PC-3 (cell line): ENCODE data around the gene TLNRD1. TPM values are rescaled to one million over a fixed set of nuclear protein-coding genes. Genes with fewer than 3 reads are reported as not detected.
"Not testable (repeated sequence)": the region's sequence is repeated elsewhere in the genome, so short reads cannot be mapped to it uniquely, and the experiment has no call there.

Source experiments
- ATAC-seq: fragments of 200-7000 bp; cut with Tn5 transposase; 2 replicates; pipeline ENCODE4 v1.9.1; 2020; ENCODE audit warnings: mild to moderate bottlenecking, moderate library complexity
- BruUV-seq: library from RNA; stranded (reverse); fragments of 400-500 nt; replicated peaks from 2 replicates; lab custom pipeline; 2021; lab: Mats Ljungman, UMichigan
- CTCF ChIA-PET: fragments of 300-600 bp; sonication (Branson Sonifier 250); formaldehyde crosslinking; loops from one replicate; lab custom pipeline; 2022; ENCODE audit warnings: antibody characterized with exemption; lab: Charles Lee
- POLR2A ChIA-PET: fragments of 300-600 bp; sonication (Branson Sonifier 250); formaldehyde crosslinking; loops from one replicate; lab custom pipeline; 2022; ENCODE audit warnings: antibody characterized with exemption; ENCODE audit not compliant: unreplicated experiment; lab: Charles Lee
- DNase-seq: peaks from one replicate; pipeline ENCODE4 v3.0.0-alpha.2; 2015
- H2AFZ ChIP-seq: fragments of 300-600 bp; sonication (generic); 2 replicates; pipeline ENCODE4 v1.6.0; 2016; ENCODE audit warnings: antibody characterized with exemption, low read length
- H3F3A ChIP-seq: fragments of 300-600 bp; sonication (generic); one replicate; pipeline ENCODE4 v1.6.0; 2017; ENCODE audit warnings: antibody characterized with exemption, low read length, control low read depth, mild to moderate bottlenecking; ENCODE audit not compliant: unreplicated experiment
- H3K27ac ChIP-seq: fragments of 300-600 bp; sonication (generic); 2 replicates; pipeline ENCODE4 v1.5.1; 2016; ENCODE audit warnings: mild to moderate bottlenecking, low read length
- H3K27me3 ChIP-seq: fragments of 300-600 bp; sonication (generic); 2 replicates; pipeline ENCODE4 v1.6.1; 2016; ENCODE audit warnings: low read length, mixed read lengths
- H3K36me3 ChIP-seq: fragments of 300-600 bp; sonication (generic); 2 replicates; pipeline ENCODE4 v1.6.1; 2016; ENCODE audit warnings: low read depth, mixed run types, low read length, mixed read lengths
- H3K4me1 ChIP-seq: fragments of 300-600 bp; sonication (generic); 2 replicates; pipeline ENCODE4 v1.5.1; 2016; ENCODE audit warnings: low read length; ENCODE audit not compliant: insufficient read depth
- H3K4me2 ChIP-seq: fragments of 300-600 bp; sonication (generic); 2 replicates; pipeline ENCODE4 v1.6.0; 2016; ENCODE audit warnings: low read length
- H3K4me3 ChIP-seq: fragments of 300-600 bp; sonication (generic); 2 replicates; pipeline ENCODE4 v1.5.1; 2016; ENCODE audit warnings: mild to moderate bottlenecking, low read length, mixed read lengths
- H3K79me2 ChIP-seq: fragments of 300-600 bp; sonication (generic); 2 replicates; pipeline ENCODE4 v1.6.1; 2017; ENCODE audit warnings: low read length, mixed read lengths
- H3K9ac ChIP-seq: fragments of 300-600 bp; sonication (generic); 2 replicates; pipeline ENCODE4 v1.6.0; 2016; ENCODE audit warnings: mild to moderate bottlenecking, low read length
- H3K9me2 ChIP-seq: fragments of 300-600 bp; sonication (generic); replicated peaks from 2 replicates; pipeline ENCODE4 v1.6.1; 2016; ENCODE audit warnings: mixed run types, low read length, mixed read lengths
- H3K9me3 ChIP-seq: fragments of 300-600 bp; sonication (generic); 2 replicates; pipeline ENCODE4 v1.6.1; 2016; ENCODE audit warnings: low read length, mixed read lengths
- H4K20me1 ChIP-seq: fragments of 300-600 bp; sonication (generic); 2 replicates; pipeline ENCODE4 v1.6.1; 2016; ENCODE audit warnings: low read length, mixed read lengths
- EZH2 ChIP-seq: fragments of 300-600 bp; sonication (generic); IDR thresholded peaks from one replicate; pipeline ENCODE4 v1.6.1; 2017; ENCODE audit warnings: antibody characterized with exemption, mild to moderate bottlenecking, low read length; ENCODE audit not compliant: unreplicated experiment
- EZH2phosphoT487 ChIP-seq: fragments of 300-600 bp; sonication (generic); IDR thresholded peaks from 2 replicates; pipeline ENCODE4 v1.6.1; 2018; ENCODE audit warnings: mild to moderate bottlenecking, antibody characterized with exemption, low read length, borderline replicate concordance
- intact Hi-C: fragments of 100-400 bp; cut with micrococcal nuclease; formaldehyde crosslinking; loops from 2 replicates; pipeline ENCODE4 v1.9.0; 2023
- total RNA-seq: library from RNA; depleted of rRNA; stranded (reverse); fragments of >200 nt; gene quantifications from 2 replicates; pipeline ENCODE4 v1.2.3, GENCODE V29; 2014
- TF ChIP-seq, protein P1 (sequence below): fragments of 300-600 bp; sonication (generic); conservative IDR thresholded peaks from 2 replicates; pipeline ENCODE4 v1.5.1; 2017; ENCODE audit warnings: antibody characterized with exemption, low read depth, mild to moderate bottlenecking, low read length

Gene TLNRD1
- total RNA-seq, 1 experiment from 2014 or later: 17.8 TPM

DNA sequence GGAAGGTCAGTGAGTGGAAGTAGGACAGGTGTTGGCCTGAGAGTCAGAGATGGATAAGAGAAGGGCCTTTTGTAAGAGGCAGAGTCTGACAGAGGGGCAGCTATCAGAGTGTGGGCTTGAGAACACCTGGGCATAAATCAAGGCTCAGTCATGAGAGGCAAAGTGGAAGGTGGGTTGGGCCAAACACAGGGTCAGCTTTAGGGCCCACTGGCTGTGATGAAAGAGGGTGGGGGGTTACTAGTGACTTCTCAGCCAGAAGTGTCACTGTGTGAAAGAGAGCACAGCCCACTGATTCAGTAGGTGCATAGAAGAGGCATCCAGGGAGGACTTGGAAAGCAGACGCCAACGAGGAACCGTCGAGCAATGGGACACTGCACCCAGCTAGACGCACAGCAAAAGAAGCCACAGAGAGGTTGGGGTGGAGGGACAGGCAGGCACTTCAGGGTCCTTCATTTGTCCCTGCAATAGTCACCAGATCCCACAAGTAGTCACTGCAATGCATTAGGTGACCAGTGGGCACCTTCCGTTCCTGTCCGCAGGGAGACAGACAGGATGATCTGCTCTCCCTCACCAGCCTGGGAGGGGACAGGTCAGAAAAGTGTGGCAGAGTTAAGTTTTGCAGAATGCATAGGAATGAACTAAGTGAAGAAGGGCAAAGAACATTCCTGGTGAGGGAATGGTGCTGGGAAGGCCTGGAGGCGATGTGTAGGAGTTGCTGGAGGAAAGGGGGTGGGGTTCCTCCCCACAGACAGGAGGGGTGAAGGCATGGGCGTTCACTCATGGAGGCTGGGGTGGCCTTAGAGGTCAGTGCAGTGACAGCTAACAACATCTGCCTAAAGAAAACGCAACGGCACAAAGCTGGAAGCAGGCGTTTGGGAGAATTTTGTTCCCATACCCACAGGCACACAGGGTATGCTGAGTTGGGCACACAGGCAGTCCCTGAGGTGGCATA, 47.4 kb upstream of the TLNRD1 start:
- H3K9ac ChIP-seq: no peak overlapping the region
- H3K4me1 ChIP-seq: peaks cover 33% of the 10 kb centered on the region
- H3K79me2 ChIP-seq: no peaks in the 10 kb centered on the region
- H3K36me3 ChIP-seq: peaks cover 12% of the 10 kb centered on the region; the same call in 1 of the 2 replicates
- ATAC-seq (no peak), DNase-seq (no peak)
- no peaks in the 10 kb centered on the region for H3K27me3 ChIP-seq
- intact Hi-C loops: loop anchor here (10.0 kb wide), 1 partner anchor 98 kb away; no protein-coding TSS in a partner anchor
- no peaks in the 10 kb centered on the region for H3K9me3 ChIP-seq
- H2AFZ ChIP-seq: no peak overlapping the region
- ChIA-PET POLR2A (no interaction called here), CTCF (no interaction called here)
- no TSS peak for BruUV-seq
- H3K4me3 ChIP-seq: no peak overlapping the region
- peak overlapping the region; percentile 80 for H3K27ac ChIP-seq
- H3K9me2 ChIP-seq: no peaks in the 10 kb centered on the region
- peak overlapping the region; percentile 66 for H3K4me2 ChIP-seq
- peaks cover 2% of the 10 kb centered on the region for H3F3A ChIP-seq
- no peaks in the 10 kb centered on the region for H4K20me1 ChIP-seq
- TF ChIP-seq EZH2phosphoT487 (no peak), EZH2 (no peak)
- TF ChIP-seq, protein P1, sequence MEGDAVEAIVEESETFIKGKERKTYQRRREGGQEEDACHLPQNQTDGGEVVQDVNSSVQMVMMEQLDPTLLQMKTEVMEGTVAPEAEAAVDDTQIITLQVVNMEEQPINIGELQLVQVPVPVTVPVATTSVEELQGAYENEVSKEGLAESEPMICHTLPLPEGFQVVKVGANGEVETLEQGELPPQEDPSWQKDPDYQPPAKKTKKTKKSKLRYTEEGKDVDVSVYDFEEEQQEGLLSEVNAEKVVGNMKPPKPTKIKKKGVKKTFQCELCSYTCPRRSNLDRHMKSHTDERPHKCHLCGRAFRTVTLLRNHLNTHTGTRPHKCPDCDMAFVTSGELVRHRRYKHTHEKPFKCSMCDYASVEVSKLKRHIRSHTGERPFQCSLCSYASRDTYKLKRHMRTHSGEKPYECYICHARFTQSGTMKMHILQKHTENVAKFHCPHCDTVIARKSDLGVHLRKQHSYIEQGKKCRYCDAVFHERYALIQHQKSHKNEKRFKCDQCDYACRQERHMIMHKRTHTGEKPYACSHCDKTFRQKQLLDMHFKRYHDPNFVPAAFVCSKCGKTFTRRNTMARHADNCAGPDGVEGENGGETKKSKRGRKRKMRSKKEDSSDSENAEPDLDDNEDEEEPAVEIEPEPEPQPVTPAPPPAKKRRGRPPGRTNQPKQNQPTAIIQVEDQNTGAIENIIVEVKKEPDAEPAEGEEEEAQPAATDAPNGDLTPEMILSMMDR: no peak

DNA sequence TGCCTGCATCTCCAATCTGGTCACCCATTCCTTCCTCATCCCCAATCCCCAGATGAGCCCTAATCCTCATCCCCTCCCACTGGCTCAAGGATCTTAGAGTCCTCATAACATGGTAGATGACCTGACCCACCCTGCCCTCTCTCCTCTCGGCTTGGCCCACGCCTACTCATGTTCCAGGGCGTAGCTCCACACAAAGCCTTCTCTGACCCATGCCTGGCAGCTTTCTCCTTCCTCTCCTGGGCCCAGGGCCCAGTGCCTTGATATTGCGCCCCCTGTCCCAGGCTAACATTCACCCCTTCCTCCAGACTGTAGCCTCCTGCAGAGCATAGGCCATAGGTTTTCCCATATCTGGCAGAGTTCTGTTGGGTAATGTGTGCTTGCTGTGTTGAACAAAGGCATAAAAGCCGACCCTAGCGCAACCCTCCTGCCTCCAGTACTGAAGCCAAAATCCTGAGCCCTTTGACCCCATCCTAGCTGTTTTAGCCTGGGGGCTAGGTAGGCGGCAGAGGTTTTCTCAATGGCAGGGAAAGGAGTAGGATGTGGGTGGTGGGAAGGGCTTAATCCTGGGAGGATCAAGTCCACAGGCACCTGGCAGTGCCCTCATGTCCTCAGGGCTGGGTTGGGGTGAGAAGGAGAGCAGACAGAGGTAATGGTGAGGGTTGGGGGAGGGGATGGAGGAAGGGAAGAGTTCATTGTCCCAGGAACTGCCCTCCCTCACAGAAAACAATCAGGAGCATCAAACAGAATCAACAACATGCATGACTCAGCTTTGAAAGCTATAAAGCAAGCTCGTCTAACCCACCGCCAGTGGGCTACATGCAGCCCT, 46.6 kb upstream of the TLNRD1 start:
- TF ChIP-seq, protein P1: 0 out of 2 replicates have a peak, but pooled peaks have one; percentile 12
- TF ChIP-seq EZH2: no peak
- peak overlapping the region; percentile 66 for H3K4me2 ChIP-seq

DNA sequence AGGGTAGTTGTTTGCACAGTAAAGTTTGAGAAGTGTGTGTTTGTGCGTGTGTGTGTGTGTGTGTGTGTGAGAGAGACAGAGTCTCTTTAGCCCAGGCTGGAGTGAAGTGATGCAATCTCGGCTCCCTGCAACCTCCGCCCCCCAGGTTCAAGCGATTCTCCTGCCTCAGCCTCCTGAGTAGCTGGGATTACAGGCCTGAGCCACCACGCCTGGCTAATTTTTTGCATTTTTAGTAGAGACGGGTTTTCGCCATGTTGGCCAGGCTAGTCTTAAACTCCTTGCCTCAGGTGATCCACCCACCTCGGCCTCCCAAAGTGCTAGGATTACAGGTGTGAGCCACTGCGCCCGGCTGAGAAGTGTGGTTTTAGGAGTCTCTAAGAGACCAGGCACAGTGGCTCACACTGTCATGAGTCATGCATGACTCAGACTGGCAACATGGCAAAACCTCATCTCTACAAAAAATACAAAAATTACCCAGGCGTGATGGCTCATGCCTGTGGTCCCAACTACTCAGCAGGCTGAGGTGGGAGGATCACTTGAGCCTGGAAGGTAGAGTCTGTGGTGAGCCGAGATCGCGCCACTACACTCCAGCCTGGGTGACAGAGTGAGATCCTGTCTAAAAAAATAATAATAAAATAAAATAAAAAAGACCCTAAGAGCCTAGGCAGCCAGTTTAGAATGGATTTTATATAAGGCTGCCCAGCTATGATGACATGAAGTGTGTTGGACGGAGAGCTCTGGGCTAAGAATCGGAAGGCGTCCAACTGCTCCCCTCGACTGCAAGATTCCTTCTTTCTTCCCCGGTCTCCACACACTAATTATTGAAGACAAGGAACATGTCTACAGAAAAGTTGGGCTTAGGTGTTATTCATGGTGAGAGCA, 44.9 kb upstream of the TLNRD1 start:
- H2AFZ ChIP-seq, H3K9me3 ChIP-seq, H3K36me3 ChIP-seq, H3K9me2 ChIP-seq, H3K4me3 ChIP-seq, POLR2A ChIA-PET, H3K27me3 ChIP-seq, CTCF ChIA-PET, H3F3A ChIP-seq, H3K79me2 ChIP-seq, H4K20me1 ChIP-seq, BruUV-seq: not testable (repeated sequence)
- Histone ChIP-seq H3K4me2 (peak overlapping the region; percentile 69), H3K4me1 (peaks cover 33% of the 10 kb centered on the region), H3K9ac (peak overlapping the region; percentile 33; the same call in 1 of the 2 replicates), H3K27ac (peak overlapping the region; percentile 80)
- peak; percentile 98 for DNase-seq
- peak; percentile 92 for ATAC-seq
- intact Hi-C loops: loop anchor here (5.0 to 10.0 kb wide), 2 partner anchors 101 to 179 kb away; partner anchors contain the start of gene CEMIP

More for the DNA sequence above, 46.6 kb upstream of the TLNRD1 start:
- ChIA-PET POLR2A (no interaction called here), CTCF (no interaction called here)
- Histone ChIP-seq H3K27ac (peak overlapping the region; percentile 80), H3K27me3 (no peaks in the 10 kb centered on the region), H3K79me2 (no peaks in the 10 kb centered on the region), H3K4me1 (peaks cover 33% of the 10 kb centered on the region), H3K36me3 (peaks cover 10% of the 10 kb centered on the region; the same call in 1 of the 2 replicates), H3K9me3 (no peaks in the 10 kb centered on the region), H4K20me1 (no peaks in the 10 kb centered on the region), H2AFZ (no peak overlapping the region), H3F3A (peaks cover 2% of the 10 kb centered on the region), H3K9ac (peak overlapping the region; percentile 31; the same call in 1 of the 2 replicates), H3K4me3 (no peak overlapping the region), H3K9me2 (no peaks in the 10 kb centered on the region)
- intact Hi-C loops: loop anchor here (10.0 kb wide), 1 partner anchor 99 kb away; no protein-coding TSS in a partner anchor
- BruUV-seq: no TSS peak
- peak; percentile 89 for DNase-seq
- peak; percentile 37 for ATAC-seq
